SK-N-SH (cell line): Measurements from ENCODE around the gene NOTCH1. TPM values are rescaled to one million over a fixed set of nuclear protein-coding genes. Genes with fewer than 3 reads are reported as not detected.

ENCODE experiments used
- CTCF ChIA-PET: fragments of 300-600, 350-600 bp; formaldehyde crosslinking; extraction: SDS; loops from one replicate; lab custom pipeline; 2021; lab: Yijun Ruan, JAX
- POLR2A ChIA-PET: fragments of 350-600 bp; sonication (Branson Sonifier 250); formaldehyde crosslinking; extraction: SDS; loops from one replicate; lab custom pipeline; 2020; ENCODE audit warnings: antibody characterized with exemption, inconsistent platforms; lab: Yijun Ruan, JAX
- DNase-seq: peaks from one replicate; pipeline ENCODE4 v3.0.0; 2012
- H2AFZ ChIP-seq: fragments of 200-600 bp; sonication (generic); 2 replicates; pipeline ENCODE4 v1.8.1; 2016; ENCODE audit warnings: antibody characterized with exemption, mild to moderate bottlenecking, low read depth
- H3F3A ChIP-seq: fragments of 200-600 bp; sonication (generic); replicated peaks from 2 replicates; pipeline ENCODE3; 2016; ENCODE audit warnings: antibody characterized with exemption, mild to moderate bottlenecking; ENCODE audit not compliant: insufficient read depth
- H3K27ac ChIP-seq, 2 experiments: fragments of 200-500 bp in 1 of 2; fragments of 200-600 bp in 1 of 2; sonication (Bioruptor generic) in 1 of 2; sonication (generic), shearing (Covaris generic) in 1 of 2; 2 replicates each; pipeline versions ENCODE4 v1.5.1 to v1.6.1; 2014 to 2016; ENCODE audit warnings: low read depth in 2 of 2, inconsistent platforms in 1 of 2, low read length in 1 of 2, mild to moderate bottlenecking in 1 of 2, mixed read lengths in 1 of 2
- H3K27me3 ChIP-seq: fragments of 200-600 bp; sonication (generic), shearing (Covaris generic); 2 replicates; pipeline ENCODE4 v1.6.1; 2016; ENCODE audit warnings: mixed run types; ENCODE audit not compliant: insufficient read depth
- H3K36me3 ChIP-seq, 2 experiments: fragments of 200-500 bp in 1 of 2; fragments of 200-600 bp in 1 of 2; sonication (Bioruptor generic) in 1 of 2; sonication (generic) in 1 of 2; replicated peaks in 1 of 2; 2 replicates each; pipeline versions ENCODE3 to v1.5.1; 2014 to 2016; ENCODE audit warnings: low read length in 1 of 2, mild to moderate bottlenecking in 1 of 2; ENCODE audit not compliant: insufficient read depth in 2 of 2, control insufficient read depth in 1 of 2
- H3K4me1 ChIP-seq, 2 experiments: fragments of 200-500 bp in 1 of 2; fragments of 200-600 bp in 1 of 2; sonication (Bioruptor generic) in 1 of 2; sonication (generic), shearing (Covaris generic) in 1 of 2; 2 replicates each; pipeline versions ENCODE4 v1.5.1 to v1.6.1; 2014 to 2016; ENCODE audit warnings: low read depth in 1 of 2, low read length in 1 of 2, mixed run types in 1 of 2; ENCODE audit not compliant: insufficient read depth in 2 of 2, control insufficient read depth in 1 of 2
- H3K4me2 ChIP-seq: fragments of 200-600 bp; sonication (generic), shearing (Covaris generic); 2 replicates; pipeline ENCODE4 v1.6.1; 2017; ENCODE audit warnings: mixed run types
- H3K4me3 ChIP-seq, 2 experiments: fragments of 200-500 bp in 1 of 2; fragments of 200-600 bp in 1 of 2; sonication (Bioruptor generic) in 1 of 2; sonication (generic), shearing (Covaris generic) in 1 of 2; 2 replicates each; pipeline versions ENCODE4 v1.5.1 to v1.8.1; 2014 to 2016; ENCODE audit warnings: low read depth in 2 of 2, inconsistent platforms in 1 of 2, low read length in 1 of 2, mild to moderate bottlenecking in 1 of 2, mixed read lengths in 1 of 2, moderate library complexity in 1 of 2
- H3K79me2 ChIP-seq: fragments of 200-600 bp; sonication (generic); 2 replicates; pipeline ENCODE4 v1.8.1; 2017; ENCODE audit warnings: mild to moderate bottlenecking; ENCODE audit not compliant: insufficient read depth
- H3K9ac ChIP-seq: fragments of 200-600 bp; sonication (generic); 2 replicates; pipeline ENCODE4 v1.6.1; 2017; ENCODE audit warnings: mixed run types
- H3K9me2 ChIP-seq: fragments of 200-600 bp; sonication (generic); 2 replicates; pipeline ENCODE4 v1.6.1; 2017; ENCODE audit warnings: mixed run types
- H3K9me3 ChIP-seq: fragments of 200-600 bp; sonication (generic); 2 replicates; pipeline ENCODE4 v1.6.1; 2017; ENCODE audit warnings: mixed run types, mild to moderate bottlenecking, moderate library complexity
- H4K20me1 ChIP-seq: fragments of 200-600 bp; sonication (generic); 2 replicates; pipeline ENCODE4 v1.6.1; 2017; ENCODE audit warnings: mild to moderate bottlenecking, mixed run types; ENCODE audit not compliant: insufficient read depth
- MXI1 ChIP-seq: IDR thresholded peaks from 2 replicates; pipeline ENCODE4 v1.6.1; 2012; ENCODE audit warnings: mild to moderate bottlenecking, low read depth, low read length, improper control_type of control experiment
- NRF1 ChIP-seq: IDR thresholded peaks from 2 replicates; pipeline ENCODE4 v1.6.1; 2012; ENCODE audit warnings: low read depth, mild to moderate bottlenecking, low read length
- POLR2AphosphoS5 ChIP-seq: IDR thresholded peaks from 2 replicates; pipeline ENCODE4 v1.6.1; 2012; ENCODE audit warnings: low read depth, low read length
- RAD21 ChIP-seq: IDR thresholded peaks from 2 replicates; pipeline ENCODE4 v1.6.1; 2012; ENCODE audit warnings: mild to moderate bottlenecking, low read length
- RXRA ChIP-seq: IDR thresholded peaks from 2 replicates; pipeline ENCODE4 v1.4.0; 2012; ENCODE audit warnings: low read depth, mild to moderate bottlenecking, borderline replicate concordance
- WGBS: methylation state at CpG from one replicate; pipeline ENCODE4 v1.1.6; 2017; ENCODE audit warnings: low lambda C conversion rate; 5-methylcytosine and 5-hydroxymethylcytosine counted together
- polyA plus RNA-seq, 3 experiments: library from polyadenylated mRNA; depleted of rRNA; stranded (reverse); fragments of >200 nt; gene quantifications; 2 replicates each; pipeline ENCODE4 v1.2.3, GENCODE V29; 2012
- TF ChIP-seq, protein P1 (sequence below): fragments of 200-600 bp; sonication (generic); IDR thresholded peaks from 2 replicates; pipeline ENCODE4 v1.6.1; 2017; ENCODE audit warnings: antibody characterized with exemption, mild to moderate bottlenecking, moderate library complexity
- TF ChIP-seq, protein P2 (sequence below): IDR thresholded peaks from 2 replicates; pipeline ENCODE4 v1.4.0; 2012; ENCODE audit warnings: low read depth, borderline replicate concordance

NOTCH1 gene
- polyA plus RNA-seq, 1 of the 3 experiments (the other 2 are of a cell fraction), result 6.6 TPM

DNA sequence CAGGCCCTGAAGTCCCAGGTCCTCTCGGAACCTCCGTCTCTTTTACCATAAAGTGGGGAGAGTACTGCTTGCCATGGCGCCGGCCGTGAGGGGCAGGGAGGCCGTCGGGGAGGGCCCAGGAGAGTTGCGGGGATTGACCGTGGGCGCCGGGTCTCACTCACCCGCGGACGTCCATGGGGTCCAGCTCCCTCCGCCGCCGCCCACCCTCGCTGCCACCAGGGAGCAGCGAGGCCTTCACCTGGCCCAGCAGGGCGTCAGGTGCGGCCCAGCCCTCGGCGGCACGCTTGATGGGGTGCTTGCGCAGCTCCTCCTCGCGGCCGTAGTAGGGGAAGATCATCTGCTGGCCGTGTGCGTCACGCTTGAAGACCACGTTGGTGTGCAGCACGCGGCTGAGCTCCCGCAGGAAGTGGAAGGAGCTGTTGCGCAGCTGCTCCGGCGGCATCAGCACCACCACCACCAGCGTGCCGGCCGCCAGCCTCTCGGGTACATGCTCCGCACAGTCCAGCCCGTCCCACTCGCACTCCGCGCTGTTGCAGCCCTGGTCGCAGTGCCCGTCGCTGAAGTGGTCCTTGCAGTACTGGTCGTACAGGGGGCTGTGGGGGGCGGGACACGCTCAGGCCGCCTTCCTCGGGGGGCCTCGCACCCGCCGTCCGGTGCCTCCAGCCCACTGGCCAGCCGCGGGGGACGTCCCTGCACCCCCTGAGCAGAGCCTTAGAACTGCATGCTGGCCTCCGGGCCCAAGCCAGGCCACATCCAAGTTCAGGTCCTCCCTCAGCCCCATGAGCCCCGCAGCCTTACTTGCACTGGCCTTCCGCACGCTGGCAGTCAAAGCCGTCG, 41.1 kb downstream of the NOTCH1 start:
- WGBS, result 97% methylated on average over 39 of the region's 68 CpGs
- TF ChIP-seq NRF1 (no peak), POLR2AphosphoS5 (no peak)
- Histone ChIP-seq H3K4me2 (no peak overlapping the region), H2AFZ (no peak overlapping the region), H3K4me1 (no peaks in the 10 kb centered on the region), H3K4me3 (no peak overlapping the region), H3K9me3 (no peaks in the 10 kb centered on the region), H4K20me1 (no peaks in the 10 kb centered on the region), H3K27me3 (no peaks in the 10 kb centered on the region), H3K79me2 (no peaks in the 10 kb centered on the region), H3F3A (no peaks in the 10 kb centered on the region), H3K36me3 (peaks cover 3 to 64% of the 10 kb centered on the region in 2 experiments), H3K9me2 (no peaks in the 10 kb centered on the region), H3K9ac (no peak overlapping the region), H3K27ac (no peak overlapping the region)
- ChIA-PET CTCF (interaction anchor here (1.5 to 2.4 kb wide), 3 partner anchors 16 to 125 kb away, joined by 3 to 16 read pairs (median 9); no protein-coding TSS in a partner anchor), POLR2A (no interaction called here)
- no peak for DNase-seq

DNA sequence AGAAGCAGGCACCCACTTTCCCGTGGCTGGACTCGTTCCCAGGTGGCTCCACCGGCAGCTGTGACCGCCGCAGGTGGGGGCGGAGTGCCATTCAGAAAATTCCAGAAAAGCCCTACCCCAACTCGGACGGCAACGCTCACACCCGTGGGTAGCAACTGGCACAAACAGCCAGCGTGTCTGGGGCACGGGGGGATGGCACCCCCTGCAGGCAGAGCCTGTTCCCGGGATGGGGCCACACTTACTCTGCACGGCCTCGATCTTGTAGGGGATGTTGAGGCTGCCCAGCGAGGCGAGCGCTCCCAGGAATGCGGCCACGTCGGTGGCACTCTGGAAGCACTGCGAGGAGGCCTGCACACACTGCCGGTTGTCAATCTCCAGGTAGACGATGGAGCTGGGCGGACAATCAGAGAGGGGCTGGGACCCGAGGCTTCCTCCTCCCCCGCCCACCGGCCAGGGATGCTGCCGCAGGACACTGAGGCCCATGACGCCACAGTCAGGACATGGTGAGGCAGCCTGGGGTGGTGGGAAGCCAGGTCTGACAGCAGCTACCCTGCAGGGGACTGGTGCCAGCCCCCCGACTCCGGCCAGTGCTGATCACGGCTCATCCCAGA, 42.8 kb downstream of the NOTCH1 start:
- Histone ChIP-seq H3K9me3 (no peaks in the 10 kb centered on the region), H3K27ac (no peak overlapping the region), H3K4me3 (no peak overlapping the region), H3K79me2 (no peaks in the 10 kb centered on the region), H3K4me1 (no peaks in the 10 kb centered on the region), H3K9ac (no peak overlapping the region), H3K4me2 (no peak overlapping the region), H4K20me1 (no peaks in the 10 kb centered on the region), H3K9me2 (no peaks in the 10 kb centered on the region), H3F3A (no peaks in the 10 kb centered on the region), H3K36me3 (peaks cover 3 to 63% of the 10 kb centered on the region in 2 experiments), H3K27me3 (no peaks in the 10 kb centered on the region), H2AFZ (no peak overlapping the region)
- TF ChIP-seq, protein P1, sequence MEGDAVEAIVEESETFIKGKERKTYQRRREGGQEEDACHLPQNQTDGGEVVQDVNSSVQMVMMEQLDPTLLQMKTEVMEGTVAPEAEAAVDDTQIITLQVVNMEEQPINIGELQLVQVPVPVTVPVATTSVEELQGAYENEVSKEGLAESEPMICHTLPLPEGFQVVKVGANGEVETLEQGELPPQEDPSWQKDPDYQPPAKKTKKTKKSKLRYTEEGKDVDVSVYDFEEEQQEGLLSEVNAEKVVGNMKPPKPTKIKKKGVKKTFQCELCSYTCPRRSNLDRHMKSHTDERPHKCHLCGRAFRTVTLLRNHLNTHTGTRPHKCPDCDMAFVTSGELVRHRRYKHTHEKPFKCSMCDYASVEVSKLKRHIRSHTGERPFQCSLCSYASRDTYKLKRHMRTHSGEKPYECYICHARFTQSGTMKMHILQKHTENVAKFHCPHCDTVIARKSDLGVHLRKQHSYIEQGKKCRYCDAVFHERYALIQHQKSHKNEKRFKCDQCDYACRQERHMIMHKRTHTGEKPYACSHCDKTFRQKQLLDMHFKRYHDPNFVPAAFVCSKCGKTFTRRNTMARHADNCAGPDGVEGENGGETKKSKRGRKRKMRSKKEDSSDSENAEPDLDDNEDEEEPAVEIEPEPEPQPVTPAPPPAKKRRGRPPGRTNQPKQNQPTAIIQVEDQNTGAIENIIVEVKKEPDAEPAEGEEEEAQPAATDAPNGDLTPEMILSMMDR, result peak; percentile 19; the same call in 1 of the 2 replicates
- no peak for TF ChIP-seq RAD21
- TF ChIP-seq, protein P2, sequence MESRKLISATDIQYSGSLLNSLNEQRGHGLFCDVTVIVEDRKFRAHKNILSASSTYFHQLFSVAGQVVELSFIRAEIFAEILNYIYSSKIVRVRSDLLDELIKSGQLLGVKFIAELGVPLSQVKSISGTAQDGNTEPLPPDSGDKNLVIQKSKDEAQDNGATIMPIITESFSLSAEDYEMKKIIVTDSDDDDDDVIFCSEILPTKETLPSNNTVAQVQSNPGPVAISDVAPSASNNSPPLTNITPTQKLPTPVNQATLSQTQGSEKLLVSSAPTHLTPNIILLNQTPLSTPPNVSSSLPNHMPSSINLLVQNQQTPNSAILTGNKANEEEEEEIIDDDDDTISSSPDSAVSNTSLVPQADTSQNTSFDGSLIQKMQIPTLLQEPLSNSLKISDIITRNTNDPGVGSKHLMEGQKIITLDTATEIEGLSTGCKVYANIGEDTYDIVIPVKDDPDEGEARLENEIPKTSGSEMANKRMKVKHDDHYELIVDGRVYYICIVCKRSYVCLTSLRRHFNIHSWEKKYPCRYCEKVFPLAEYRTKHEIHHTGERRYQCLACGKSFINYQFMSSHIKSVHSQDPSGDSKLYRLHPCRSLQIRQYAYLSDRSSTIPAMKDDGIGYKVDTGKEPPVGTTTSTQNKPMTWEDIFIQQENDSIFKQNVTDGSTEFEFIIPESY, result no peak
- no peak for TF ChIP-seq RXRA
- TF ChIP-seq MXI1, result no peak
- 88% methylated on average over 14 of the region's 33 CpGs for WGBS
- POLR2A ChIA-PET, result no interaction called here
- CTCF ChIA-PET, result interaction anchor here (1.6 to 2.4 kb wide), 4 partner anchors 15 to 129 kb away, joined by 4 to 16 read pairs (median 8); no protein-coding TSS in a partner anchor
- no peak for DNase-seq
